GM06990 (cell line): ENCODE results near the gene RELL1.

ENCODE experiments used
- DNase-seq: peaks from one replicate; pipeline ENCODE4 v3.0.0-alpha.2; 2011; ENCODE audit not compliant: insufficient read length; ENCODE audit errors: extremely low read depth
- H3K27me3 ChIP-seq: replicated peaks from 2 replicates; pipeline ENCODE4 v1.6.0; 2011; ENCODE audit warnings: low read length; ENCODE audit not compliant: control insufficient read depth, insufficient read depth
- H3K36me3 ChIP-seq: 2 replicates; pipeline ENCODE4 v1.5.1; 2011; ENCODE audit warnings: low read length; ENCODE audit not compliant: control insufficient read depth, insufficient read depth
- H3K4me3 ChIP-seq: replicated peaks from 2 replicates; pipeline ENCODE4 v1.5.1; 2011; ENCODE audit warnings: low read depth, mild to moderate bottlenecking, control low read depth, low read length
- CTCF ChIP-seq: IDR thresholded peaks from 2 replicates; pipeline ENCODE4 v1.5.1; 2011; ENCODE audit warnings: low read length, control low read depth, mild to moderate bottlenecking, inconsistent platforms; ENCODE audit not compliant: insufficient read depth, poor library complexity, severe bottlenecking

RELL1 gene

DNA sequence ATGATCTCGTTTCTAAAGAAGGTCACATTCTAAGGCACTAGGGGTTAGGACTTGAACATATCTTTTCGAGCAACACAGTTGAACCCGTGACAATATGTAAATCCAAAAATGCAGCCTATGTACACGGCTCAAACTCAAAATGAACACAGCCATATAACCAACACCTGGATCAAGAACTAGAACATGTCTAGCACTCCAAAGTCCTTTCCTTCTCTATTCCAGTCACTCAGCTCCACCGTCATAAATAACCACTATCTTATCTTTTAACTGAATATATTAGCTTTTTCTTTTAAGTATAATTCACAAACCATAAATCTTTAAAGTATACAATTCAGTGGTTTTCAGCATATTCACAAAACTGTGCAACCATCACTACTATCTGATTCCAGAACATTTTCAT lies 19.4 kb upstream of the RELL1 start:
- no peaks in the 10 kb centered on the region for H3K36me3 ChIP-seq
- H3K27me3 ChIP-seq = no peaks in the 10 kb centered on the region
- DNase-seq = no peak
- no peak overlapping the region for H3K4me3 ChIP-seq
- no peak for TF ChIP-seq CTCF

- TF ChIP-seq CTCF = no peak
- DNase-seq = no peak
Observed at GRCh38 chr4:37699868-37700481, 13.8 kb upstream of the RELL1 start.

GRCh38 chr4:37697566-37697965 lies 11.4 kb upstream of the RELL1 start:
- DNase-seq = no peak
- Histone ChIP-seq H3K4me3 (no peak overlapping the region), H3K27me3 (no peaks in the 10 kb centered on the region), H3K36me3 (no peaks in the 10 kb centered on the region)
- TF ChIP-seq CTCF = no peak

More at GRCh38 chr4:37699868-37700481, 13.8 kb upstream of the RELL1 start:
- H3K36me3 ChIP-seq = no peaks in the 10 kb centered on the region
- H3K27me3 ChIP-seq = no peaks in the 10 kb centered on the region
- no peak overlapping the region for H3K4me3 ChIP-seq

- no peak for DNase-seq
- no peak for TF ChIP-seq CTCF
- Histone ChIP-seq H3K36me3 (no peaks in the 10 kb centered on the region), H3K4me3 (no peak overlapping the region), H3K27me3 (no peaks in the 10 kb centered on the region)
Observed at GRCh38 chr4:37693450-37694190, 7.4 kb upstream of the RELL1 start.

GRCh38 chr4:37693030-37693429 lies 6.9 kb upstream of the RELL1 start:
- no peak for TF ChIP-seq CTCF
- Histone ChIP-seq H3K27me3 (no peaks in the 10 kb centered on the region), H3K4me3 (no peak overlapping the region), H3K36me3 (no peaks in the 10 kb centered on the region)
- DNase-seq = no peak
